Liver (tissue), 3 donors: Measurements from ENCODE around the gene ITPRID2.

Experiments
- CTCF ChIP-seq: fragments of 150-350 bp; IDR thresholded peaks from 2 replicates; pipeline ENCODE4 v1.5.1; 2017; ENCODE audit warnings: improper control_type of control experiment, low read depth, low read length; ENCODE audit not compliant: missing input control
- EGR1 ChIP-seq, 2 donors: IDR thresholded peaks; 2 replicates each; pipeline ENCODE4 v1.6.1; 2016 to 2018; ENCODE audit warnings: antibody characterized with exemption in 2 of 2, low read depth in 2 of 2
- GABPA ChIP-seq, 2 donors: IDR thresholded peaks in 1 of 2; conservative IDR thresholded peaks in 1 of 2; 2 replicates each; pipeline ENCODE4 v1.6.1; 2016; ENCODE audit warnings: antibody characterized with exemption in 2 of 2, mild to moderate bottlenecking in 1 of 2, moderate library complexity in 1 of 2
- HNF4A ChIP-seq, 2 donors: conservative IDR thresholded peaks; 2 replicates each; pipeline ENCODE4 v1.6.1; 2016; ENCODE audit warnings: antibody characterized with exemption in 2 of 2, mild to moderate bottlenecking in 2 of 2
- MAX ChIP-seq: IDR thresholded peaks from 2 replicates; pipeline ENCODE4 v1.6.1; 2016; ENCODE audit warnings: antibody characterized with exemption
- RAD21 ChIP-seq, 2 donors: IDR thresholded peaks; 2 replicates each; pipeline ENCODE4 v1.6.1; 2016; ENCODE audit warnings: antibody characterized with exemption in 2 of 2, mild to moderate bottlenecking in 2 of 2
- SP1 ChIP-seq: IDR thresholded peaks from 2 replicates; pipeline ENCODE4 v1.6.1; 2018; ENCODE audit warnings: antibody characterized with exemption, mild to moderate bottlenecking
- TAF1 ChIP-seq: conservative IDR thresholded peaks from 2 replicates; pipeline ENCODE4 v1.6.1; 2016; ENCODE audit warnings: antibody characterized with exemption, mild to moderate bottlenecking
- YY1 ChIP-seq: IDR thresholded peaks from 2 replicates; pipeline ENCODE4 v1.6.1; 2016; ENCODE audit warnings: antibody characterized with exemption, mild to moderate bottlenecking
- donor health status: healthy.
- donor health status: healthy.

GRCh38 chr2:181923121-181923520 lies 31.6 kb downstream of the ITPRID2 start:
- TF ChIP-seq CTCF (no peak), TAF1 (no peak), MAX (no peak), RAD21 (IDR thresholded peaks at IDR 0.05) (no peak), GABPA (IDR thresholded peaks at IDR 0.05 in 1 of 2, conservative IDR thresholded peaks at IDR 0.05 in 1 of 2) (no peak), HNF4A (conservative IDR thresholded peaks at IDR 0.05) (no peak), YY1 (no peak), EGR1 (IDR thresholded peaks at IDR 0.05; ENCODE audit: low read depth in 2 of 2) (no peak), SP1 (no peak)
